HepG2 (cell line): ENCODE data around the gene GAS5. TPM values are rescaled to one million over a fixed set of nuclear protein-coding genes. Genes with fewer than 3 reads are reported as not detected.

Experiments
- AHR ChIP-seq: IDR thresholded peaks from 2 replicates; pipeline ENCODE4 v1.6.1; 2018; ENCODE audit warnings: missing genetic modification reagents, missing compliant biosample characterization
- CBX1 ChIP-seq: IDR thresholded peaks from one replicate; pipeline ENCODE4 v1.6.1; 2016; ENCODE audit warnings: antibody characterized with exemption, low read depth
- FLYWCH1 ChIP-seq: sonication (generic); formaldehyde crosslinking; IDR thresholded peaks from 2 replicates; pipeline ENCODE4 v1.8.1; 2023; ENCODE audit warnings: mild to moderate bottlenecking, missing genetic modification reagents
- GABPB1 ChIP-seq: IDR thresholded peaks from 2 replicates; pipeline ENCODE4 v1.6.1; 2016; ENCODE audit warnings: mild to moderate bottlenecking, missing genetic modification reagents, moderate library complexity, missing compliant biosample characterization
- HOXA7 ChIP-seq: sonication (generic); formaldehyde crosslinking; IDR thresholded peaks from 2 replicates; pipeline ENCODE4 v1.8.1; 2022; ENCODE audit warnings: mild to moderate bottlenecking, missing genetic modification reagents, moderate library complexity
- HOXD1 ChIP-seq: sonication (generic); formaldehyde crosslinking; IDR thresholded peaks from 2 replicates; pipeline ENCODE4 v1.5.0; 2020; ENCODE audit warnings: missing genetic modification reagents
- MED13 ChIP-seq: sonication (generic); formaldehyde crosslinking; IDR thresholded peaks from 2 replicates; pipeline ENCODE4 v1.5.0; 2020; ENCODE audit warnings: missing genetic modification reagents
- NR2F2 ChIP-seq: IDR thresholded peaks from 2 replicates; pipeline ENCODE4 v1.6.1; 2012; ENCODE audit warnings: low read depth, inconsistent platforms, borderline replicate concordance
- TARDBP ChIP-seq: sonication (generic); formaldehyde crosslinking; IDR thresholded peaks from 2 replicates; pipeline ENCODE4 v1.8.0; 2022; ENCODE audit warnings: mild to moderate bottlenecking, missing genetic modification reagents
- TEAD2 ChIP-seq: sonication (generic); formaldehyde crosslinking; IDR thresholded peaks from 2 replicates; pipeline ENCODE4 v1.9.0; 2021; ENCODE audit warnings: missing genetic modification reagents
- THYN1 ChIP-seq: sonication (generic); formaldehyde crosslinking; IDR thresholded peaks from 2 replicates; pipeline ENCODE4 v1.8.1; 2023; ENCODE audit warnings: low read depth, mild to moderate bottlenecking, moderate library complexity, missing genetic modification reagents, borderline replicate concordance
- TP53 ChIP-seq: sonication (generic); formaldehyde crosslinking; conservative IDR thresholded peaks from 2 replicates; pipeline ENCODE4 v1.4.0; 2020; ENCODE audit warnings: missing genetic modification reagents
- ZFP1 ChIP-seq: IDR thresholded peaks from 2 replicates; pipeline ENCODE4 v1.6.1; 2016
- ZNF34 ChIP-seq: sonication (generic); formaldehyde crosslinking; IDR thresholded peaks from 2 replicates; pipeline ENCODE4 v1.4.0; 2020; ENCODE audit warnings: mild to moderate bottlenecking, missing genetic modification reagents, borderline replicate concordance
- ZNF841 ChIP-seq: sonication (generic); formaldehyde crosslinking; IDR thresholded peaks from 2 replicates; pipeline ENCODE4 v1.8.1; 2023; ENCODE audit warnings: missing genetic modification reagents, borderline replicate concordance
- polyA plus RNA-seq, 8 experiments: library from polyadenylated mRNA; depleted of rRNA in 3 of 8; stranded (reverse) in 7 of 8; unstranded in 1 of 8; fragments of >200 nt; fragmentation: Illumina TruSeq in 4 of 8; extraction: Trizol in 4 of 8; gene quantifications; 2 replicates each; pipeline versions ENCODE4 v1.2.1 to v1.2.3, GENCODE V29; 2011 to 2016; ENCODE audit warnings: low read depth in 4 of 8, missing spikeins in 1 of 8, mixed read lengths in 1 of 8; ENCODE audit not compliant: insufficient read depth in 1 of 8
- total RNA-seq, 5 experiments: library from RNA; depleted of rRNA; stranded (reverse); fragments of >200 nt; fragmentation: Illumina TruSeq; extraction: Trizol; gene quantifications; 2 replicates each; pipeline ENCODE4 v1.2.3, GENCODE V29; 2016; ENCODE audit warnings: low read depth in 1 of 5
- TF ChIP-seq, protein P1 (sequence below): sonication (generic); formaldehyde crosslinking; IDR thresholded peaks from 2 replicates; pipeline ENCODE4 v1.4.0; 2020; ENCODE audit warnings: missing genetic modification reagents
- TF ChIP-seq, protein P2 (sequence below): fragments of 450-650 bp; IDR thresholded peaks from 2 replicates; pipeline ENCODE4 v1.6.1; 2016
- TF ChIP-seq, protein P3 (sequence below): sonication (generic); formaldehyde crosslinking; IDR thresholded peaks from 2 replicates; pipeline ENCODE4 v1.4.0; 2020; ENCODE audit warnings: mild to moderate bottlenecking, missing genetic modification reagents
- TF ChIP-seq, protein P4 (sequence below): sonication (generic); formaldehyde crosslinking; IDR thresholded peaks from 2 replicates; pipeline ENCODE4 v1.5.1; 2020; ENCODE audit warnings: missing genetic modification reagents, mild to moderate bottlenecking, borderline replicate concordance
- TF ChIP-seq, protein P5 (sequence below): IDR thresholded peaks from 2 replicates; pipeline ENCODE4 v1.6.1; 2016; ENCODE audit warnings: missing compliant biosample characterization, missing genetic modification reagents, borderline replicate concordance
- TF ChIP-seq, protein P6 (sequence below): sonication (generic); formaldehyde crosslinking; conservative IDR thresholded peaks from 2 replicates; pipeline ENCODE4 v1.4.0; 2020; ENCODE audit warnings: mild to moderate bottlenecking, missing genetic modification reagents, moderate library complexity

The GAS5 gene
- total and polyA plus RNA-seq, 2 of the 13 experiments (the other 11 are each of a cell fraction or from before 2014, with no cell fraction given): 352 to 738 TPM

DNA sequence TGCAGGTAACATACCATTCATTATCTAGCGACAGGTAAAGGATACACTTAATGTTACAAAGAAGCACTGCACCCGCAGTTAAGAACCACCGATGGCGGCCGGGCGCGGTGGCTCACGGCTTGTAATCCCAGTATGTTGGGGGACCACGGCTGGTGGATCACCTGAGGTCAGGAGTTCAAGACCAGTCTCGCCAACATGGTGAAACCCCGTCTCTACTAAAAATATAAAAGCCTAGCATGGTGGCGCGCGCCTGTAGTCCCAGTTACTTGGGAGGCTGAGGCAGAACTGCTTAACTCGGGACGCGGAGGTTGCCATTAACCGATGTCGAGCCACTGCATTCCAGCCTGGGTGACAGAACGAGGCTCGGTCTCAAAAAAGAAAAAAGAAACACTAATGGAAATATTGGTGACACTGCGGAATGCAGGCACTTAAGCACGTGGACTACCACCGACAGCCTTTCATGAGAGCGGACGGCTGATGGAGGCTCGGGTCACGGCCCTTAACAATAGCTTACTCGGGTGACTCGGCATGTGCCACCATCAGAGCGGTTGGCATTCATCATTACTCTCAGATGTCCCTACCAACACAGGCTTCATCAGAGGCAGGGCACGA lies 542 bp downstream of the GAS5 start (continued):
- no peak for TF ChIP-seq AHR (CRISPR knock-in tag)
- TF ChIP-seq GABPB1 (CRISPR knock-in tag): no peak
- TF ChIP-seq HOXA7 (CRISPR knock-in tag): no peak
- TF ChIP-seq, protein P1, sequence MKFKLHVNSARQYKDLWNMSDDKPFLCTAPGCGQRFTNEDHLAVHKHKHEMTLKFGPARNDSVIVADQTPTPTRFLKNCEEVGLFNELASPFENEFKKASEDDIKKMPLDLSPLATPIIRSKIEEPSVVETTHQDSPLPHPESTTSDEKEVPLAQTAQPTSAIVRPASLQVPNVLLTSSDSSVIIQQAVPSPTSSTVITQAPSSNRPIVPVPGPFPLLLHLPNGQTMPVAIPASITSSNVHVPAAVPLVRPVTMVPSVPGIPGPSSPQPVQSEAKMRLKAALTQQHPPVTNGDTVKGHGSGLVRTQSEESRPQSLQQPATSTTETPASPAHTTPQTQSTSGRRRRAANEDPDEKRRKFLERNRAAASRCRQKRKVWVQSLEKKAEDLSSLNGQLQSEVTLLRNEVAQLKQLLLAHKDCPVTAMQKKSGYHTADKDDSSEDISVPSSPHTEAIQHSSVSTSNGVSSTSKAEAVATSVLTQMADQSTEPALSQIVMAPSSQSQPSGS (CRISPR knock-in tag): no peak
- no peak for TF ChIP-seq TEAD2 (CRISPR knock-in tag)
- TF ChIP-seq, protein P2, sequence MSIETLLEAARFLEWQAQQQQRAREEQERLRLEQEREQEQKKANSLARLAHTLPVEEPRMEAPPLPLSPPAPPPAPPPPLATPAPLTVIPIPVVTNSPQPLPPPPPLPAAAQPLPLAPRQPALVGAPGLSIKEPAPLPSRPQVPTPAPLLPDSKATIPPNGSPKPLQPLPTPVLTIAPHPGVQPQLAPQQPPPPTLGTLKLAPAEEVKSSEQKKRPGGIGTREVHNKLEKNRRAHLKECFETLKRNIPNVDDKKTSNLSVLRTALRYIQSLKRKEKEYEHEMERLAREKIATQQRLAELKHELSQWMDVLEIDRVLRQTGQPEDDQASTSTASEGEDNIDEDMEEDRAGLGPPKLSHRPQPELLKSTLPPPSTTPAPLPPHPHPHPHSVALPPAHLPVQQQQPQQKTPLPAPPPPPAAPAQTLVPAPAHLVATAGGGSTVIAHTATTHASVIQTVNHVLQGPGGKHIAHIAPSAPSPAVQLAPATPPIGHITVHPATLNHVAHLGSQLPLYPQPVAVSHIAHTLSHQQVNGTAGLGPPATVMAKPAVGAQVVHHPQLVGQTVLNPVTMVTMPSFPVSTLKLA: no peak
- no peak for TF ChIP-seq ZNF34
- no peak for TF ChIP-seq NR2F2
- TF ChIP-seq ZNF841 (CRISPR knock-in tag): no peak
- TF ChIP-seq CBX1: no peak
- no peak for TF ChIP-seq TARDBP (CRISPR knock-in tag)
- 0 out of 2 replicates have a peak, but pooled peaks have one; percentile 37 for TF ChIP-seq THYN1 (CRISPR knock-in tag)
- no peak for TF ChIP-seq FLYWCH1 (CRISPR knock-in tag)
- TF ChIP-seq, protein P3, sequence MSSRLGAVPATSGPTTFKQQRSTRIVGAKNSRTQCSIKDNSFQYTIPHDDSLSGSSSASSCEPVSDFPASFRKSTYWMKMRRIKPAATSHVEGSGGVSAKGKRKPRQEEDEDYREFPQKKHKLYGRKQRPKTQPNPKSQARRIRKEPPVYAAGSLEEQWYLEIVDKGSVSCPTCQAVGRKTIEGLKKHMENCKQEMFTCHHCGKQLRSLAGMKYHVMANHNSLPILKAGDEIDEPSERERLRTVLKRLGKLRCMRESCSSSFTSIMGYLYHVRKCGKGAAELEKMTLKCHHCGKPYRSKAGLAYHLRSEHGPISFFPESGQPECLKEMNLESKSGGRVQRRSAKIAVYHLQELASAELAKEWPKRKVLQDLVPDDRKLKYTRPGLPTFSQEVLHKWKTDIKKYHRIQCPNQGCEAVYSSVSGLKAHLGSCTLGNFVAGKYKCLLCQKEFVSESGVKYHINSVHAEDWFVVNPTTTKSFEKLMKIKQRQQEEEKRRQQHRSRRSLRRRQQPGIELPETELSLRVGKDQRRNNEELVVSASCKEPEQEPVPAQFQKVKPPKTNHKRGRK (CRISPR knock-in tag): no peak
- TF ChIP-seq MED13: no peak; the same call in 1 of the 2 replicates
- TF ChIP-seq, protein P4, sequence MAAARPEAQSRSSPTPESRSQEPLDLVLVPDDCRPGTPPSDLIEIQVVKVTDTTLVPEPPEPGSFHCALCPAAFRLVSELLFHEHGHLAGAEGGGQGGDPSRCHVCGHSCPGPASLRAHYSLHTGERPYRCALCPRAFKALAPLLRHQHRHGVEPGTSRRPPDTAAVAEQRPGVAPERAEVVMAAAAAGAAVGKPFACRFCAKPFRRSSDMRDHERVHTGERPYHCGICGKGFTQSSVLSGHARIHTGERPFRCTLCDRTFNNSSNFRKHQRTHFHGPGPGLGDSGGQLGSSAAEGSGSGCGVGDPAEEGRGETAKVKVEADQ (CRISPR knock-in tag): no peak
- no peak for TF ChIP-seq ZFP1 (CRISPR knock-in tag)
- TF ChIP-seq HOXD1 (CRISPR knock-in tag): no peak
- TF ChIP-seq, protein P5, sequence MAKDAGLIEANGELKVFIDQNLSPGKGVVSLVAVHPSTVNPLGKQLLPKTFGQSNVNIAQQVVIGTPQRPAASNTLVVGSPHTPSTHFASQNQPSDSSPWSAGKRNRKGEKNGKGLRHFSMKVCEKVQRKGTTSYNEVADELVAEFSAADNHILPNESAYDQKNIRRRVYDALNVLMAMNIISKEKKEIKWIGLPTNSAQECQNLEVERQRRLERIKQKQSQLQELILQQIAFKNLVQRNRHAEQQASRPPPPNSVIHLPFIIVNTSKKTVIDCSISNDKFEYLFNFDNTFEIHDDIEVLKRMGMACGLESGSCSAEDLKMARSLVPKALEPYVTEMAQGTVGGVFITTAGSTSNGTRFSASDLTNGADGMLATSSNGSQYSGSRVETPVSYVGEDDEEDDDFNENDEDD: no peak
- TF ChIP-seq TP53 (CRISPR knock-in tag): no peak
- TF ChIP-seq, protein P6, sequence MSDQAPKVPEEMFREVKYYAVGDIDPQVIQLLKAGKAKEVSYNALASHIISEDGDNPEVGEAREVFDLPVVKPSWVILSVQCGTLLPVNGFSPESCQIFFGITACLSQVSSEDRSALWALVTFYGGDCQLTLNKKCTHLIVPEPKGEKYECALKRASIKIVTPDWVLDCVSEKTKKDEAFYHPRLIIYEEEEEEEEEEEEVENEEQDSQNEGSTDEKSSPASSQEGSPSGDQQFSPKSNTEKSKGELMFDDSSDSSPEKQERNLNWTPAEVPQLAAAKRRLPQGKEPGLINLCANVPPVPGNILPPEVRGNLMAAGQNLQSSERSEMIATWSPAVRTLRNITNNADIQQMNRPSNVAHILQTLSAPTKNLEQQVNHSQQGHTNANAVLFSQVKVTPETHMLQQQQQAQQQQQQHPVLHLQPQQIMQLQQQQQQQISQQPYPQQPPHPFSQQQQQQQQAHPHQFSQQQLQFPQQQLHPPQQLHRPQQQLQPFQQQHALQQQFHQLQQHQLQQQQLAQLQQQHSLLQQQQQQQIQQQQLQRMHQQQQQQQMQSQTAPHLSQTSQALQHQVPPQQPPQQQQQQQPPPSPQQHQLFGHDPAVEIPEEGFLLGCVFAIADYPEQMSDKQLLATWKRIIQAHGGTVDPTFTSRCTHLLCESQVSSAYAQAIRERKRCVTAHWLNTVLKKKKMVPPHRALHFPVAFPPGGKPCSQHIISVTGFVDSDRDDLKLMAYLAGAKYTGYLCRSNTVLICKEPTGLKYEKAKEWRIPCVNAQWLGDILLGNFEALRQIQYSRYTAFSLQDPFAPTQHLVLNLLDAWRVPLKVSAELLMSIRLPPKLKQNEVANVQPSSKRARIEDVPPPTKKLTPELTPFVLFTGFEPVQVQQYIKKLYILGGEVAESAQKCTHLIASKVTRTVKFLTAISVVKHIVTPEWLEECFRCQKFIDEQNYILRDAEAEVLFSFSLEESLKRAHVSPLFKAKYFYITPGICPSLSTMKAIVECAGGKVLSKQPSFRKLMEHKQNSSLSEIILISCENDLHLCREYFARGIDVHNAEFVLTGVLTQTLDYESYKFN (CRISPR knock-in tag): no peak
